ENCODE data around the gene RNF112. TPM values are rescaled to one million over a fixed set of nuclear protein-coding genes. Genes with fewer than 3 reads are reported as not detected.

RNF112 gene
- total RNA-seq, 1 donor from 2014 or later: 8.6 TPM

DNA sequence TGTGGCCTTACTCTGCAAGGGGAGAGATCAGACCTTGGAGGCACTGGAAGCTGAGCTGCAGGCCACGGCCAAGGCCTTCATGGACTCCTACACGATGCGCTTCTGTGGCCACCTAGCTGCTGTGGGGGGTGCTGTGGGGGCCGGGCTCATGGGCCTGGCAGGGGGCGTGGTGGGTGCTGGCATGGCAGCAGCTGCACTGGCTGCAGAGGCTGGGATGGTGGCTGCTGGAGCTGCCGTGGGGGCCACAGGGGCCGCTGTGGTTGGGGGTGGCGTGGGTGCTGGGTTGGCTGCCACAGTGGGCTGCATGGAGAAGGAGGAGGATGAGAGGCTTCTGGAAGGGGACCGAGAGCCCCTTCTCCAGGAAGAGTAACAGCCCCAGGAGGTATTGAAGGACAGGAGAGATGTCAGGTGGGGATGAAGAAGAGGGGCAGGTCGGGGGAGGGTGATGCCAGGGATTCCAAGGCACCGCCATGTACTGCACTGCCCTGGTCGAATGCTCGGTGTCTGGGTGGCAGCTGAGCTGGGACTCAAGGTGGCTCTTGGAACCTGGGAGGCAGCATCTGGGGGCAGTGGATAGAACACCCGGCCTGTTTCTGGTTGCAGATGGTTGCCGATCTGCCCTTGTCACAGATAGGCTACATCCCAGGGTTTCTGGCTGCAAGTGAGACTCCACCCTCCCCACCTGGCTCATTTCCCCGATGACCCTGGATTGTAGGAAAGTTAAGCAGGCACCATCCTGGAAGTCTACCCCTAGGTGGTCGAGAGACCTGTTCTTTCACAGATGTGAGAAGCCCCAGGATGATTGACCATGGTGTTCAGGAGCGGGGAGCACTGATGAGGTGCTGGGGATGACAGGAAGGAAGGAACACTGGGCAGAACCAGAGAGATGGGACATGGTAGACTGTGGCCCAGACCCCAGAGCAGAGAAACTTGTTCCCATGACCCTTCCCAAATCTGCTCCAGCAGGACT, 5.1 kb downstream of the RNF112 start:
- Mint-ChIP-seq H3K4me3 (ENCODE audit: unreplicated experiment) (no peak overlapping the region), H3K9me3 (ENCODE audit: unreplicated experiment) (no peaks in the 10 kb centered on the region), H3K4me1 (ENCODE audit: low read depth, unreplicated experiment) (peaks cover 4% of the 10 kb centered on the region), H3K27ac (ENCODE audit: unreplicated experiment) (no peak overlapping the region), H3K36me3 (ENCODE audit: unreplicated experiment) (no peaks in the 10 kb centered on the region), H3K27me3 (ENCODE audit: unreplicated experiment) (peaks cover 5% of the 10 kb centered on the region)
- TF ChIP-seq, protein P1, sequence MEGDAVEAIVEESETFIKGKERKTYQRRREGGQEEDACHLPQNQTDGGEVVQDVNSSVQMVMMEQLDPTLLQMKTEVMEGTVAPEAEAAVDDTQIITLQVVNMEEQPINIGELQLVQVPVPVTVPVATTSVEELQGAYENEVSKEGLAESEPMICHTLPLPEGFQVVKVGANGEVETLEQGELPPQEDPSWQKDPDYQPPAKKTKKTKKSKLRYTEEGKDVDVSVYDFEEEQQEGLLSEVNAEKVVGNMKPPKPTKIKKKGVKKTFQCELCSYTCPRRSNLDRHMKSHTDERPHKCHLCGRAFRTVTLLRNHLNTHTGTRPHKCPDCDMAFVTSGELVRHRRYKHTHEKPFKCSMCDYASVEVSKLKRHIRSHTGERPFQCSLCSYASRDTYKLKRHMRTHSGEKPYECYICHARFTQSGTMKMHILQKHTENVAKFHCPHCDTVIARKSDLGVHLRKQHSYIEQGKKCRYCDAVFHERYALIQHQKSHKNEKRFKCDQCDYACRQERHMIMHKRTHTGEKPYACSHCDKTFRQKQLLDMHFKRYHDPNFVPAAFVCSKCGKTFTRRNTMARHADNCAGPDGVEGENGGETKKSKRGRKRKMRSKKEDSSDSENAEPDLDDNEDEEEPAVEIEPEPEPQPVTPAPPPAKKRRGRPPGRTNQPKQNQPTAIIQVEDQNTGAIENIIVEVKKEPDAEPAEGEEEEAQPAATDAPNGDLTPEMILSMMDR (IDR thresholded peaks at IDR 0.05; ENCODE audit: partially characterized antibody, unreplicated experiment): no peak
- no peak for DNase-seq

DNA sequence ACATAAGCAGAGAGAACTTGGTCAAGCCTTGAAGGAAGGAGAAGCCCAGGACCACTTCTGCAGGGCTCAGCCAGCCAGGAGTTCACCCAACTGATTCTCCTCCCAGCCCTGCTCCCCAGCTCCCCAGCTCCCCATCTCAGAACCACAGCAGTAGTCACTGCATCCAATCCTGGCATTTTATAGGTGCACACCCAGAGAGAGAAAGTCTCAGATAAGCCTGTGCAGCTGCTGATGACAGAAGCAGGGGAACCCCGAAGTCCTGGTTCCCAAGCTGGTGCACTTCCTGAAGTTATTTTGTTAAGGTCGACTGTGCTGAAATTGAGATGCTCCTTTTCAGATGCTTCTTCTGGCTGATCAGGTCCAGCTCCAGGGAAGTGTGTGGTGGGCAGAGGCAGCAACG, 6.6 kb downstream of the RNF112 start:
- no peak overlapping the region for H3K4me3 Mint-ChIP-seq (ENCODE audit: unreplicated experiment)
- no peak for DNase-seq
- peaks cover 4% of the 10 kb centered on the region for H3K27me3 Mint-ChIP-seq (ENCODE audit: unreplicated experiment)
- H3K36me3 Mint-ChIP-seq (ENCODE audit: unreplicated experiment): no peaks in the 10 kb centered on the region
- no peak overlapping the region for H3K27ac Mint-ChIP-seq (ENCODE audit: unreplicated experiment)
- TF ChIP-seq, protein P1 (IDR thresholded peaks at IDR 0.05; ENCODE audit: partially characterized antibody, unreplicated experiment): no peak
- H3K4me1 Mint-ChIP-seq (ENCODE audit: low read depth, unreplicated experiment): no peaks in the 10 kb centered on the region
- no peaks in the 10 kb centered on the region for H3K9me3 Mint-ChIP-seq (ENCODE audit: unreplicated experiment)

DNA sequence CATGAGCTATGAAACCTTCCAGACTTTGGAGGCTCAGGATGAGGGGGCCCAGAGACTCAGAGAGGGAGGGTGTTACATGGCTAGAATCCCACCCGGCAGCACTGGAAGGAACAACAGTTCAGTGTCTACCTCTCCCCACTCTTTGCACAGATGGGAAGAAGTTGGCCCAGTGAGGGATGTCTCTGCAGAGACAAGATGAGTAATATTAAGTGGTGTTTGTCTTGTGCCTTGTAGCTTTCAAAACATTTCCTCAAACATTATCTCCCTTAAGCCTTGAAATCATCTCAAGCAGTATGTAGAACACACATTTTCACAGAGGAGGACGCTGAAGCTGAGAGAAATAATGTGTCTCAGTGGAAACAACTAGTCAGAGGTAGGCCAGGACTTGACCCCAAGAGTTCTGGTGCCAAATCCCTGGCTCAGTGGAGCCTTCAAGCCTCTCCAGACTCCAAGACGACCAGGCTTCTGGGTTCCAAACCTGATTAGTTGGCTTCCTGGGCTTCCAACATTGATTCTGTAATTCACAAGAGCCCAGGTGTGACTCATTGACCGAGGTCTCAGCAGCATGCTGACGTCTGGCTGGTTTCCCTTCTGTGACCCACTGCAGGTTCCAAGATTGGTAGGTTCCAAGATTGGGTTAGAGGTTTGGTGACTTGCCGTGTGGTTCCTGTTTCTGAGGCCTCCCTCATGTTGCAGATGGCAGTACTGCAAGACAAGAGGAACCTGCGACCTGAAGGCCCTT, 7.4 kb downstream of the RNF112 start:
- TF ChIP-seq, protein P1 (IDR thresholded peaks at IDR 0.05; ENCODE audit: partially characterized antibody, unreplicated experiment): no peak
- H3K4me3 Mint-ChIP-seq (ENCODE audit: unreplicated experiment): no peak overlapping the region
- peaks cover 4% of the 10 kb centered on the region for H3K27me3 Mint-ChIP-seq (ENCODE audit: unreplicated experiment)
- no peaks in the 10 kb centered on the region for H3K36me3 Mint-ChIP-seq (ENCODE audit: unreplicated experiment)
- no peak for DNase-seq
- H3K27ac Mint-ChIP-seq (ENCODE audit: unreplicated experiment): no peak overlapping the region
- H3K4me1 Mint-ChIP-seq (ENCODE audit: low read depth, unreplicated experiment): no peaks in the 10 kb centered on the region
- no peaks in the 10 kb centered on the region for H3K9me3 Mint-ChIP-seq (ENCODE audit: unreplicated experiment)

DNA sequence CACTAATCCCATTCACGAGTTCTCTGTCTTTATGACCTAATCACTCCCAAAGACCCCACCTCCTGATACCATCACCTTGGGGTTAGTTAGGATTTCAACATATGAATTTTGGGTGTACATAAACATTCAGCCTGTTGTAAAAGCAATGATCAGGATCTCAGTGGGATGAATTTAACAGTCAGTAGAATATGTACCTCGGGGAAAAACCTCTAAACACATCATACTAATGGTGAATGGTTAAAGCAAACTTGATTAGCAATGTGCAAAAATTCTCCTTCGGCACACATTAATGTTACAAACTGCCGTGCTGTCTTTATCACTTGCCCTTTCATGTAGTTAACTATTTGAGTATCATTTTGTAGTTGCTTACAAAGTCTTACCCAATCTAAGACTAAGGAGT, 10.2 kb downstream of the RNF112 start:
- no peaks in the 10 kb centered on the region for H3K36me3 Mint-ChIP-seq (ENCODE audit: unreplicated experiment)

More for the DNA sequence above, 10.2 kb downstream of the RNF112 start:
- Mint-ChIP-seq H3K27me3 (ENCODE audit: unreplicated experiment) (no peaks in the 10 kb centered on the region), H3K4me1 (ENCODE audit: low read depth, unreplicated experiment) (no peaks in the 10 kb centered on the region), H3K27ac (ENCODE audit: unreplicated experiment) (no peak overlapping the region), H3K9me3 (ENCODE audit: unreplicated experiment) (no peaks in the 10 kb centered on the region), H3K4me3 (ENCODE audit: unreplicated experiment) (no peak overlapping the region)
- DNase-seq: no peak
- TF ChIP-seq, protein P1 (IDR thresholded peaks at IDR 0.05; ENCODE audit: partially characterized antibody, unreplicated experiment): no peak
